Endothelial cell of hepatic sinusoid (primary cell): ENCODE results near the gene TEDDM1.

ENCODE experiments used
- in situ Hi-C: cut with HindIII; loops from 2 replicates; pipeline ENCODE4 v1.10.0; 2017; ENCODE audit warnings: low sequenced_read_pairs

The TEDDM1 gene

GRCh38 chr1:182407724-182408123, 7.3 kb upstream of the TEDDM1 start:
- in situ Hi-C loops = no loop called here

GRCh38 chr1:182406012-182406411, 5.5 kb upstream of the TEDDM1 start:
- in situ Hi-C loops = no loop called here

GRCh38 chr1:182405578-182405977, 5.1 kb upstream of the TEDDM1 start:
- in situ Hi-C loops = no loop called here

- in situ Hi-C loops = no loop called here
These were observed 4.3 kb upstream of the TEDDM1 start for GRCh38 chr1:182404781-182405180.

GRCh38 chr1:182397653-182398393, 2.6 kb downstream of the TEDDM1 start:
- in situ Hi-C loops = loop anchor here (5.0 to 10.0 kb wide), 2 partner anchors 256 to 1233 kb away; no protein-coding TSS in a partner anchor

GRCh38 chr1:182395906-182396305, 4.6 kb downstream of the TEDDM1 start:
- in situ Hi-C loops = loop anchor here (5.0 to 10.0 kb wide), 2 partner anchors 254 to 1231 kb away; no protein-coding TSS in a partner anchor

GRCh38 chr1:182394055-182394775, 6.3 kb downstream of the TEDDM1 start:
- in situ Hi-C loops = loop anchor here (10.0 kb wide), 1 partner anchor 1229 kb away; no protein-coding TSS in a partner anchor

- in situ Hi-C loops = loop anchor here (10.0 kb wide), 1 partner anchor 1228 kb away; no protein-coding TSS in a partner anchor
These were observed 8.1 kb downstream of the TEDDM1 start for GRCh38 chr1:182392050-182393028.

- in situ Hi-C loops = loop anchor here (10.0 kb wide), 1 partner anchor 1227 kb away; no protein-coding TSS in a partner anchor
These were observed 9.0 kb downstream of the TEDDM1 start, which contains the start of gene GLUL for GRCh38 chr1:182391362-182392049. Gene GLUL (minus strand): TSS chr1:182391790. CDS start chr1:182388737, 3,053 bp downstream.

GRCh38 chr1:182391028-182391361, 9.5 kb downstream of the TEDDM1 start:
- in situ Hi-C loops = loop anchor here (10.0 kb wide), 1 partner anchor 1226 kb away; no protein-coding TSS in a partner anchor

- in situ Hi-C loops = loop anchor here (10.0 kb wide), 1 partner anchor 1225 kb away; no protein-coding TSS in a partner anchor
These were observed 10.8 kb downstream of the TEDDM1 start for GRCh38 chr1:182389619-182390047.

- in situ Hi-C loops = no loop called here
These were observed 11.9 kb downstream of the TEDDM1 start for GRCh38 chr1:182388392-182389134.

- in situ Hi-C loops = no loop called here
These were observed 12.9 kb downstream of the TEDDM1 start for GRCh38 chr1:182387566-182387965.

- in situ Hi-C loops = no loop called here
These were observed 13.5 kb downstream of the TEDDM1 start for GRCh38 chr1:182386980-182387379.

GRCh38 chr1:182385885-182386853, 14.3 kb downstream of the TEDDM1 start:
- in situ Hi-C loops = no loop called here

- in situ Hi-C loops = no loop called here
These were observed 16.0 kb downstream of the TEDDM1 start for GRCh38 chr1:182384387-182384960.

- in situ Hi-C loops = no loop called here
These were observed 16.5 kb downstream of the TEDDM1 start for GRCh38 chr1:182383934-182384333.
